Ascending aorta (tissue), 2 donors: ENCODE measurements around the gene ELMO1. TPM values are rescaled to one million over a fixed set of nuclear protein-coding genes. Genes with fewer than 3 reads are reported as not detected.

Experiments
- DNase-seq, 2 donors: peaks; one replicate each; pipeline ENCODE4 v3.0.0-alpha.2; 2019; ENCODE audit warnings: low spot score in 2 of 2
- H3K27ac ChIP-seq, 2 donors: fragments of 200-600 bp; sonication (generic); one replicate each; pipeline ENCODE4 v1.5.1; 2016 to 2017; ENCODE audit warnings: mild to moderate bottlenecking in 1 of 2
- H3K27me3 ChIP-seq: fragments of 200-600 bp; sonication (generic); one replicate; pipeline ENCODE4 v1.5.1; 2017
- H3K36me3 ChIP-seq, 2 donors: fragments of 200-600 bp; sonication (generic); one replicate each; pipeline ENCODE4 v1.5.1; 2016
- H3K4me1 ChIP-seq, 2 donors: fragments of 200-600 bp; sonication (generic); one replicate each; pipeline ENCODE4 v1.5.1; 2016 to 2017; ENCODE audit warnings: mild to moderate bottlenecking in 1 of 2
- H3K4me3 ChIP-seq, 2 donors: fragments of 200-600 bp; sonication (generic); one replicate each; pipeline ENCODE4 v1.5.1; 2016 to 2017; ENCODE audit warnings: mild to moderate bottlenecking in 1 of 2
- H3K9me3 ChIP-seq, 2 donors: fragments of 200-600 bp; sonication (generic); one replicate each; pipeline ENCODE4 v1.5.1; 2016
- intact Hi-C: fragments of 100-400 bp; cut with DNase I; formaldehyde crosslinking; loops from one replicate; pipeline ENCODE4 v1.15.1; 2023
- total RNA-seq: library from RNA; depleted of rRNA; stranded (reverse); fragments of >200 nt; gene quantifications from one replicate; pipeline ENCODE4 v1.1.0, GENCODE V29; 2016
- TF ChIP-seq, protein P1 (sequence below), 3 experiments: fragments of 200-600 bp in 2 of 3; fragments of 450-650 bp in 1 of 3; sonication (generic) in 2 of 3; IDR thresholded peaks; one replicate each; pipeline ENCODE4 v1.5.1; 2016 to 2019; ENCODE audit warnings: antibody characterized with exemption in 3 of 3, mild to moderate bottlenecking in 1 of 3, moderate library complexity in 1 of 3

The ELMO1 gene
- total RNA-seq, 1 donor from 2014 or later: 40.8 TPM

DNA sequence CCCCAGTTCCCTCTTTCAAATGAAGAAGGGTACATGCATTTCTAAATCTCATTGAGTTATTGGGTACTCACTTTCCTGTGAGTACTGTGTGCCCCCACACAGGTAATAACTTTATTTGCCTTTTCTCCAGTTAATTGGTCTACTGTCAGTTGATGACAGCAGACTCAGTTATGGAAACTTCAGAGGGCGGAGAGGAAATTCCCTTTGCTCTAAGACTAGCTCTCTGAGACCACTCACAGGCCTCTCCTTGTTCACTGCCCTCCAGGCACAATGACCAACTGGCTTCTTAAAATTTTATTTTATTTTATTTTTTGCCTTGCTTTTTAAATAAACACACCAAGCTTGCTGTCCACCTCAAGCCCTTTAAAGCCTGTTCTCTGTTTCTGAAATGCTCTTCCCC is 488.6 kb downstream of the ELMO1 start:
- TF ChIP-seq, protein P1, sequence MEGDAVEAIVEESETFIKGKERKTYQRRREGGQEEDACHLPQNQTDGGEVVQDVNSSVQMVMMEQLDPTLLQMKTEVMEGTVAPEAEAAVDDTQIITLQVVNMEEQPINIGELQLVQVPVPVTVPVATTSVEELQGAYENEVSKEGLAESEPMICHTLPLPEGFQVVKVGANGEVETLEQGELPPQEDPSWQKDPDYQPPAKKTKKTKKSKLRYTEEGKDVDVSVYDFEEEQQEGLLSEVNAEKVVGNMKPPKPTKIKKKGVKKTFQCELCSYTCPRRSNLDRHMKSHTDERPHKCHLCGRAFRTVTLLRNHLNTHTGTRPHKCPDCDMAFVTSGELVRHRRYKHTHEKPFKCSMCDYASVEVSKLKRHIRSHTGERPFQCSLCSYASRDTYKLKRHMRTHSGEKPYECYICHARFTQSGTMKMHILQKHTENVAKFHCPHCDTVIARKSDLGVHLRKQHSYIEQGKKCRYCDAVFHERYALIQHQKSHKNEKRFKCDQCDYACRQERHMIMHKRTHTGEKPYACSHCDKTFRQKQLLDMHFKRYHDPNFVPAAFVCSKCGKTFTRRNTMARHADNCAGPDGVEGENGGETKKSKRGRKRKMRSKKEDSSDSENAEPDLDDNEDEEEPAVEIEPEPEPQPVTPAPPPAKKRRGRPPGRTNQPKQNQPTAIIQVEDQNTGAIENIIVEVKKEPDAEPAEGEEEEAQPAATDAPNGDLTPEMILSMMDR (IDR thresholded peaks at IDR 0.05): no peak
- no peak overlapping the region for H3K4me3 ChIP-seq
- H3K27me3 ChIP-seq: no peaks in the 10 kb centered on the region
- no peaks in the 10 kb centered on the region for H3K9me3 ChIP-seq
- no peak for DNase-seq
- H3K36me3 ChIP-seq: no peaks in the 10 kb centered on the region
- H3K27ac ChIP-seq: no peak overlapping the region
- intact Hi-C loops: no loop called here
- H3K4me1 ChIP-seq: no peaks in the 10 kb centered on the region

DNA sequence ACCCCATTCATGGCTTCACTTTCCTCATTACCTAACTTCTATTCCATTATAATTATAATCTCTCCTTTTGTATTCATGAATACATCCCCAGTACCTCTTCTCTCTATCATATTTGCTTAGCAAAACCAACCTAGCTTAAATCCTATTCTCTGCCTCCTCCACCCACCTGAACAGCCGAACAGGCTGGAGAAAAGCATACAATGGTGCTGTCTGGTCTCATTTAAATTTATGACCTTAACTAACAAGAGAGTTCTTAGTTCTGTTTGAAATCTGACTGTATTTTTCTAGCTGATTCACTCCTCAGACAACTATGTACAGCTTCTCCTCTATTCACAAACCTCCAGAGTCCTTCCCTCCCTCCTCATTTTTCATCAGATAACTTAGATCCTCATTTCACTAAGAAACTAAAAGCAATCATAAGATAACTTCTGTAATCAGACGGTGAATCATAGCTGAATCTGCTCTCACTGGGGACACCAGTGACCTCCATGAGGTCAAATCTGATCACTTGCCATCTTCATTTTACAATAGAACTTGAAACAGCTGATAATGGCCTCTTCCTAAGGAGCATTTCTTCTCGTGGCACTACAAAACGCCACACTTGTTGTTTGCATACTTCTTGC is 490.4 kb downstream of the ELMO1 start:
- Histone ChIP-seq H3K9me3 (no peaks in the 10 kb centered on the region), H3K4me1 (no peaks in the 10 kb centered on the region), H3K36me3 (no peaks in the 10 kb centered on the region), H3K4me3 (no peak overlapping the region), H3K27me3 (no peaks in the 10 kb centered on the region), H3K27ac (no peak overlapping the region)
- no peak for DNase-seq
- TF ChIP-seq, protein P1 (IDR thresholded peaks at IDR 0.05): no peak
- intact Hi-C loops: no loop called here

DNA sequence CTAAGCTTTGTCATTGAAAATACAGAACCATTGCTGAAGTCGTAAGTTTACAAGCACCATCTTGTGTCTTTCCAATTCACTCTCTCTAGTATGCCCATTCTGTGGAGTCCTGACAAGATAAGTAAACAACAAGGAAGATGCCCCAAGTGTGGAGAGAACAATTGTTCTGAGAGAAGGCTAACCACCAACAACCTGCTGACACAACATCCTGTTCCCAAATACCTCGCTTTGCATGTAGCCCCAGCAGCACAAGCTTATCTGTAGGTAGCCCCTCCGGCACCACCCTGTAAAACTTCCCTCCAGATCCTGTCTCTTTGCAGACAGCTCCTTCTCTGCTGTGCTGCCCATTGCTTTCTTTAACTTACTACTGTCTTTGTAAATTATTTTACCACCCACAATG is 491.0 kb downstream of the ELMO1 start:
- TF ChIP-seq, protein P1 (IDR thresholded peaks at IDR 0.05): no peak
- no peaks in the 10 kb centered on the region for H3K36me3 ChIP-seq
- intact Hi-C loops: no loop called here
- no peak overlapping the region for H3K4me3 ChIP-seq
- no peaks in the 10 kb centered on the region for H3K27me3 ChIP-seq
- no peak overlapping the region for H3K27ac ChIP-seq
- H3K4me1 ChIP-seq: no peaks in the 10 kb centered on the region
- DNase-seq: no peak
- H3K9me3 ChIP-seq: no peaks in the 10 kb centered on the region

DNA sequence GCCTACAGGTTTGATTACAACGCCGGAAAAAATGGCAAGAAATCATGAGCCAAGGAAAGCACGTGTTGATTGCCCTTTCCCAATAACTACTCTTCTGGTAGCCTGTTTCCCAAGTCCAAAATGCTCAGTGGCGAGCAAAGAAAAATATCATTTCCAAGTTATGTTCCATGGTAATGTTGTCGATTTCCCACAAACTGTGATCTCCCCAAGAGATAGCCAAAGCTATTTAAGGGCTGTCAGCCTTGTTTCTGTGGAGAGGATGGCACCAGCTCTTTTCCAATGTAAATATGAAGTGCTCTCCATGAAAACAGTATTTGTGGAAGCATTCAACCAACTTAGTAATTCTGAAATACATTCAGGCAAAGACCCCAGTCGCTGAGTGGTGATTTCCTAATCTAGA is 491.9 kb downstream of the ELMO1 start:
- Histone ChIP-seq H3K27me3 (no peaks in the 10 kb centered on the region), H3K36me3 (no peaks in the 10 kb centered on the region), H3K4me3 (no peak overlapping the region), H3K4me1 (no peaks in the 10 kb centered on the region), H3K9me3 (no peaks in the 10 kb centered on the region), H3K27ac (no peak overlapping the region)
- TF ChIP-seq, protein P1 (IDR thresholded peaks at IDR 0.05): no peak
- no peak for DNase-seq
- intact Hi-C loops: no loop called here

DNA sequence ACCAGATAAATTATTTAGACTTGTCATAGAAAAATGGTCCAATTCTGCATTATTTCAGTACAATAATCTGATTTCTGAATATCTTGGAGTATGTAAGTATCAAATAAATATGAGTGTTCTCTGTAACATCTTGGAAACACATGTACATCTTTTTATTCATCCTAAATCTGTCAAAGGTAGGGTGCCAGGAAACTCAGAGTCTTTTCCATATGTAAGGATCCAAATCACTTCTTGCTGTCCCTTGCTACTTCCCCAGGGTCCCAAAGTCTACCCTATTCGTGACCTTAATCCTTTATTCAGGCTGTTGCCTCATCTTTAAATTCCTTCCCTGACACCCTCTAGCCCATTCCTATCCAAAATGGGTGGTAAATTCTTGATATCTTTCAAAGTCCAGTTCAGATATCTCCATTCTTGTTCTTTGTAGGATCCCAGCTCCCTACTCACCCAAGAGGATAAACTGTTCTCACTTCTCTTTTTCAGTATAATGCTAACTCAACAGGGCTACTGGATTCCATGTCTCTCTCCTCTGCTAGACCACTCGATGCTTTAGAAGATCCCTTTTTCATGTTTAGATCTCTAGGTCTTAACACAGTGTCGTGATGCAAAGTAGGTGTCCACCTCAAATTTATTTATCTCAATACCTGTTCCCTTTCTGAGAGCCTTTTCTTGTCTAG is 493.1 kb downstream of the ELMO1 start:
- Histone ChIP-seq H3K36me3 (no peaks in the 10 kb centered on the region), H3K27ac (no peak overlapping the region), H3K9me3 (no peaks in the 10 kb centered on the region), H3K4me1 (no peaks in the 10 kb centered on the region), H3K27me3 (no peaks in the 10 kb centered on the region), H3K4me3 (no peak overlapping the region)
- DNase-seq: no peak
- intact Hi-C loops: no loop called here
- TF ChIP-seq, protein P1 (IDR thresholded peaks at IDR 0.05): no peak
